Activated CD8-positive, alpha-beta memory T cell treated with anti-CD3 and anti-CD28 coated beads, Interleukin-2, amount 50 U/mL, for 1 hour (primary cell): ENCODE data around the gene FOXI2.

Experiments used
- DNase-seq: peaks from one replicate; pipeline ENCODE4 v3.0.0-alpha.2; 2020; ENCODE audit errors: extremely low read depth

The FOXI2 gene

GRCh38 chr10:127743205-127743604 is 6.2 kb downstream of the FOXI2 start:
- no peak for DNase-seq

DNA sequence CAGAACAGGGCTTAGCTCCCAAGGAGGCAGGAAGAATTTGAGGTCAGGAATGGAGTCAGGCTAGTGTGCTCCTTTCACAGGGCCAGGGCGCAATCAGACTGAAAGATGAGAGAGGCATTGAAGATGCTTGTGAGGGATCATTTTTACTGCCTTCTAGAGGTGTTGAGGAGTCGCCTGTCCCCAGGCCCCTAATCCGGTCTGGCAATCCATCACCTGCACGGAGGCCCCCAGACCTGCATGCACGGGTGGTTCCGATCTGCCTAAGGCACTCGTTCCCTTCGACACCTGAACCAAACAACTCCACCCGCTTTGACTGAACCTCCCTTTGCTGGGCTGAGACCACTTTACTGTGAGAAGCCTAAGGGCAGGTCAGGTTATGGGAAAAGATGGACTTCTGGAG is 8.0 kb downstream of the FOXI2 start:
- DNase-seq: no peak

DNA sequence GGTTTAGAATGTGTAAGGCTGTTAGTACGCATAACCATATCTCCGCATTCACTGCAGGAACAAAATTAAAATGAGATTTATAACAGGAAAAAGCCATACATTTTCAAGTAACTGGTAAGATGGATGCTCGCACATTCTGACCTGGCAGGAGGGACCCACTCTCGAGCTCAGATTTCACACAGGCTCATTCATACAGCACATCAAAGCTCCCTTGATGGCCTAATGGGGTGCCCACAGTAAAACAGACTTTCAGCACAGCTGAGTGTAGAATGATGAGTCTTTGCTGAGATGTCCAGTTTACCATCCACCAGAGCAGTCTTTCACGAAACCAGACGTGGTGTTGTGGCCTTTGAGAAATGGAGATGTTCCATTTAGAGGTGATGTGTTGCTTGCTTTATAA is 8.9 kb downstream of the FOXI2 start:
- DNase-seq: no peak

DNA sequence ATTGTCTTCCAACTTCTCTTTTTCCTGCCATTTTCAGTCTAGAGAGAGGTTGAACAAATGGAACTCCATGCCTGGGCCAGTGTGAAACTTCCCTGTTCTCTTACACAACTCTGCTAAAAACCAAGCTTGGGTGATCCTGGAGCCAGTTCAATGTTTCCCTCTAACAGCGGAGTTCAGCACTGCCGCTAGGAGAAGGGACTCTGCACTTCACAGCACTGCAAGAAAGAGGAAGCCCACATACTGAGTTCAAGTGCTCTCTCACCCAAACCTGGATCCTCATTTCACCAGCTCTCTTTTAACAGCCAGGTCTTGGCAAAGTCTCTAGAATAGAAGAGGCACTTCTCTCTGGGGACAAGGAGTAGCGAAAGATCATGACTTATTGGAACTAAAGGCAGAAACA is 18.8 kb downstream of the FOXI2 start:
- no peak for DNase-seq

GRCh38 chr10:127756264-127756663 is 19.3 kb downstream of the FOXI2 start:
- DNase-seq: no peak

DNA sequence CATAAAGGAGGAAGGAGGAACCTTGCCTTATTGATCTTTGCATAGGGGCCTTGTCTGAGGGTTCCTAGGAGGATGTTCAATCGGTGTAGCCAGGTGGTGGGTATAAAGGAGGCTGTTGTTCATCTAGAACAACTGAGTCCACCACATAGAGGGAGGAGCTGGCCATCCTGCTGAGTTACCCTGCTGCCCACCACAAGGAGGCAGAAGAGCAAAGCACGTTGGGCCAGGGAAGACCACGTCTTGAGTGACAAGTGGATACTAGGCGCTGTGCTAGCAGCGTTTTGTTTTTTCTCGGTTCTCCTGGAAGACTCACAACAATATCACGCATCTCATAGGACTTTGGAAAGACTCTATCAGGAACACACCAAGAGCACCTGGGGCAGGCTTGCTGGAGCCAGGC is 20.0 kb downstream of the FOXI2 start:
- no peak for DNase-seq

DNA sequence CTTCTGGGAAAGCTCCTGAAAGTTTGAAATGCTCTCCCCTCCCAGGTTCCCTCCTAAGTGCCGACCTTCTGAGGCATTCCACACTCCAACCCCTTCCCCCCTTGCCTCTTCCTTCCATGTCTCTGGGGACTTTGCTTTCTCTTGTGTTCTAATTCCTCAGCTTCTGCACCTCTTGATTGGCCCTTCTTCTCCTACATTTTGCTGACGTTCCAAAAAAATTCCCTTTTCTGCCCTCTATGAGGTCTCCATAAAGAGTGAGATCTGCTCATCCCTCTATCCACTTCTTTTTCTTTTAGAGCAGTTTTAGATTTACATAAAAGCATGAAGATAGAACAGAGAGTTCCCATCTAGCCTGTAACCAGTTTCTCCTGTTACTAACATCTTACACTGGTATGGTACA is 22.3 kb downstream of the FOXI2 start:
- DNase-seq: no peak

GRCh38 chr10:127762925-127763324 is 25.9 kb downstream of the FOXI2 start:
- DNase-seq: no peak

GRCh38 chr10:127774766-127775559 is 38.0 kb downstream of the FOXI2 start:
- DNase-seq: no peak

DNA sequence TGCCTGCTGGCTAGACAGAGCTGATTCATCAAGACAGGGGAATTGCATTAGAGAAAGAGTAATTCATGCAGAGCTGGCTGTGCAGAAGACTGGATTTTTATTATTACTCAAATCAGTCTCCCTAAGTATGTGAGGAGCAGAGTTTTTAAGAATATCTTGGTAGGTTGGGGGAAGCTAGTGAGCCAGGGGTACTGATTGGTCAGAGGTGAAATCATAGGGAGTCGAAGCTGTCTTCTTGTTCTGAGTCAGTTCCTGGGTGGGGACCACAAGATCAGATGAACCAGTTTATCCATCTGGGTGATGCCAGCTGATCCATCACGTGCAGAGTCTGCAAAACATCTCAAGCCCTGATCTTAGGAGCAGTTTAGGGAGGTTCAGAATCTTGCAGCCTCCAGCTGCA is 39.8 kb downstream of the FOXI2 start:
- no peak for DNase-seq

GRCh38 chr10:127781412-127781811 is 44.4 kb downstream of the FOXI2 start:
- no peak for DNase-seq

DNA sequence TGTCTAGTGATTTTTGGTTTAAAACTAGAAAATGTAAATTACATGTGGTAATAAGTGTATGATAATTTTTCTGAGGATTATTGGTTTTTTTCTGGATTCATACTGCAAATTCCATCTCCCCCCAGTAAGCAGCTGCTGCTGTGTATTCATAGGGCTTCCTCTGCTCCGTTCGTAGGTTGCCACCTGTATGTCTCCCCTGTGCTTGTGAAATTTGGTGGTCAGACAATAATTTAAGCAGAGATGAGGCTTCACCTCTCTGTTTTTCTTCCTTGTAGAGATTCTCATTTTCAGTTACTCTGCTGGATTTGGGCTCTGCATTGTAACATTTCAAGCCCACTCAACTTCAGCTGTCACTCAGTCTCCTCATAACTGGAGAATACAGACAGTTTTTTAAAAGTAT is 50.9 kb downstream of the FOXI2 start:
- DNase-seq: no peak

DNA sequence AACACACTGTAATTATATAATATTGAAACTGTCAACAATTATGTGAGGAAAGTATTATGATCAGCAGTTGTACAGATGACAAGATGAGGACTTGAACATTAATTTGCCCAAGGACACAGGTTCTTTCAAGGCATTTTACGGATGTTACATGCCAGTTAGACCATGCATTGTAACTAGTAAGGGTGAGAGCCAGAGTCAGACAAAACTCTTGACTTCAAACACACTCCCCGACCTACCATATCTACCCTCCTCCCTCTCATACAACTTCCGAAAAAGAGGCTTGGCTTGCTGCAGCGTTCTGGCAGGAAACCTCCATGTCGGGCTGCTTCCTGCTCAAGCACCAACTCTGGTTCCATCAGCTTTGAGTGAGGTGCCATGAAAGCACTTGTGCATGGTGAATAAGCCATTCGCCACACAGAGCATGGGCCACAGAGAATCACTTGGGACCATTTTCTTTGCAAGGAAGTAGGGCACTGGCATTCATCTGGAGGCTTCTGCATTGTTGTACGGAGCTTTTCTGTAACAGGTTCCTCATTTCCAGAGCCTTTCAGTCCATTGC is 53.2 kb downstream of the FOXI2 start:
- no peak for DNase-seq
